Anterior cingulate cortex (tissue), 58 donors: ENCODE measurements around the gene RPN1.
"Not testable (repeated sequence)": the region's sequence is repeated elsewhere in the genome, so short reads cannot be mapped to it uniquely, and the experiment has no call there.

Experiments used
- DNase-seq, 58 donors: peaks; one replicate each; lab custom pipeline; 2025; lab: John Stamatoyannopoulos, UW

RPN1 gene

GRCh38 chr3:128653383-128653992, 2.9 kb upstream of the RPN1 start:
- not testable (repeated sequence) for DNase-seq

- no peak for DNase-seq
Observed at GRCh38 chr3:128648940-128649663, 1.5 kb downstream of the RPN1 start.

GRCh38 chr3:128648402-128648801, 2.2 kb downstream of the RPN1 start:
- no peak for DNase-seq

- no peak for DNase-seq
Observed at GRCh38 chr3:128647307-128647706, 3.3 kb downstream of the RPN1 start.

GRCh38 chr3:128634075-128634611, 16.5 kb downstream of the RPN1 start:
- DNase-seq, result no peak

- no peak for DNase-seq
Observed at GRCh38 chr3:128632301-128632700, 18.3 kb downstream of the RPN1 start.

- no peak for DNase-seq
Observed at GRCh38 chr3:128629936-128630335, 20.7 kb downstream of the RPN1 start.

- DNase-seq, result no peak
Observed at GRCh38 chr3:128625409-128625945, 25.1 kb downstream of the RPN1 start.

- no peak for DNase-seq
Observed at GRCh38 chr3:128624526-128625138, 26.0 kb downstream of the RPN1 start.

GRCh38 chr3:128623762-128624176, 26.8 kb downstream of the RPN1 start:
- no peak for DNase-seq

- DNase-seq, result no peak
Observed at GRCh38 chr3:128621931-128622330, 28.7 kb downstream of the RPN1 start.

- no peak for DNase-seq
Observed at GRCh38 chr3:128621234-128621633, 29.4 kb downstream of the RPN1 start.

- DNase-seq, result no peak
Observed at GRCh38 chr3:128620268-128620691, 30.3 kb downstream of the RPN1 start.

GRCh38 chr3:128619146-128619890, 31.3 kb downstream of the RPN1 start:
- DNase-seq, result no peak

GRCh38 chr3:128618398-128618726, 32.3 kb downstream of the RPN1 start:
- no peak for DNase-seq

- peak; percentile 79 to 99 (median 95) for DNase-seq
Observed at GRCh38 chr3:128617557-128618397, 32.8 kb downstream of the RPN1 start.

GRCh38 chr3:128617270-128617556, 33.4 kb downstream of the RPN1 start:
- peak in 2 of 58 donors; percentile 41 to 55 for DNase-seq

- peak in 1 of 58 donors; percentile 22 for DNase-seq
Observed at GRCh38 chr3:128616516-128617269, 33.9 kb downstream of the RPN1 start.

GRCh38 chr3:128614076-128614475, 36.5 kb downstream of the RPN1 start:
- DNase-seq, result no peak
